ENCODE data around the gene ROBO2. TPM values are rescaled to one million over a fixed set of nuclear protein-coding genes. Genes with fewer than 3 reads are reported as not detected.

The ROBO2 gene
- total and polyA plus RNA-seq, 2 donors from 2014 or later: 1.3 to 1.6 TPM

- Histone ChIP-seq H3K9me3 (ENCODE audit: control insufficient read depth in 2 of 3, insufficient read depth in 1 of 3, low read length in 3 of 3) (no peaks in the 10 kb centered on the region), H3K9ac (ENCODE audit: low read length in 3 of 3) (no peak overlapping the region), H3K27me3 (ENCODE audit: control insufficient read depth, insufficient read depth, low read length) (no peaks in the 10 kb centered on the region), H3K4me3 (ENCODE audit: low read length in 3 of 3) (no peak overlapping the region), H3K36me3 (ENCODE audit: control insufficient read depth in 2 of 3, insufficient read depth in 3 of 3, low read length in 3 of 3) (no peaks in the 10 kb centered on the region), H3K27ac (ENCODE audit: low read depth in 2 of 2, low read length in 2 of 2) (no peak overlapping the region), H3K4me1 (ENCODE audit: control insufficient read depth in 2 of 3, insufficient read depth in 2 of 3, low read depth in 1 of 3, low read length in 3 of 3) (no peaks in the 10 kb centered on the region)
- no peak for TF ChIP-seq CTCF (IDR thresholded peaks at IDR 0.05; ENCODE audit: borderline replicate concordance, extremely low read depth, insufficient read depth)
- intact Hi-C loops (cut with DNase I): no loop called here
- DNase-seq (no peak), FAIRE-seq (no peak)
These were observed 435.6 kb downstream of the ROBO2 start for GRCh38 chr3:77475507-77475906.

- Histone ChIP-seq H3K9ac (ENCODE audit: low read length in 3 of 3) (no peak overlapping the region), H3K36me3 (ENCODE audit: control insufficient read depth in 2 of 3, insufficient read depth in 3 of 3, low read length in 3 of 3) (no peaks in the 10 kb centered on the region), H3K4me1 (ENCODE audit: control insufficient read depth in 2 of 3, insufficient read depth in 2 of 3, low read depth in 1 of 3, low read length in 3 of 3) (no peaks in the 10 kb centered on the region), H3K4me3 (ENCODE audit: low read length in 3 of 3) (no peak overlapping the region), H3K9me3 (ENCODE audit: control insufficient read depth in 2 of 3, insufficient read depth in 1 of 3, low read length in 3 of 3) (no peaks in the 10 kb centered on the region), H3K27ac (ENCODE audit: low read depth in 2 of 2, low read length in 2 of 2) (no peak overlapping the region), H3K27me3 (ENCODE audit: control insufficient read depth, insufficient read depth, low read length) (no peaks in the 10 kb centered on the region)
- DNase-seq (no peak), FAIRE-seq (no peak)
- no peak for TF ChIP-seq CTCF (IDR thresholded peaks at IDR 0.05; ENCODE audit: borderline replicate concordance, extremely low read depth, insufficient read depth)
- intact Hi-C loops (cut with DNase I): no loop called here
These were observed 439.1 kb downstream of the ROBO2 start for GRCh38 chr3:77479021-77479420.

- FAIRE-seq: no peak
These were observed 449.3 kb downstream of the ROBO2 start for GRCh38 chr3:77489216-77489615.

More at GRCh38 chr3:77489216-77489615, 449.3 kb downstream of the ROBO2 start:
- DNase-seq: no peak
- H3K36me3 ChIP-seq (ENCODE audit: control insufficient read depth in 2 of 3, insufficient read depth in 3 of 3, low read length in 3 of 3): no peaks in the 10 kb centered on the region
- no peak overlapping the region for H3K9ac ChIP-seq (ENCODE audit: low read length in 3 of 3)
- H3K27me3 ChIP-seq (ENCODE audit: control insufficient read depth, insufficient read depth, low read length): no peaks in the 10 kb centered on the region
- H3K4me3 ChIP-seq (ENCODE audit: low read length in 3 of 3): no peak overlapping the region
- intact Hi-C loops (cut with DNase I): no loop called here
- no peak for TF ChIP-seq CTCF (IDR thresholded peaks at IDR 0.05; ENCODE audit: borderline replicate concordance, extremely low read depth, insufficient read depth)
- peaks cover 0 to 4% (median 0%) of the 10 kb centered on the region in 3 donors for H3K9me3 ChIP-seq (ENCODE audit: control insufficient read depth in 2 of 3, insufficient read depth in 1 of 3, low read length in 3 of 3)
- no peaks in the 10 kb centered on the region for H3K4me1 ChIP-seq (ENCODE audit: control insufficient read depth in 2 of 3, insufficient read depth in 2 of 3, low read depth in 1 of 3, low read length in 3 of 3)
- H3K27ac ChIP-seq (ENCODE audit: low read depth in 2 of 2, low read length in 2 of 2): no peak overlapping the region
